HEK293T (cell line): ENCODE data around the gene MAGEB4.

Experiments
- BHLHE40 ChIP-seq: fragments of 450-650 bp; IDR thresholded peaks from 2 replicates; pipeline ENCODE4 v1.6.1; 2016; ENCODE audit warnings: mild to moderate bottlenecking, moderate library complexity, borderline replicate concordance
- FOXA1 ChIP-seq: fragments of 450-650 bp; IDR thresholded peaks from 2 replicates; pipeline ENCODE4 v1.6.1; 2016; ENCODE audit warnings: mild to moderate bottlenecking
- FOXK2 ChIP-seq: fragments of 450-650 bp; IDR thresholded peaks from 2 replicates; pipeline ENCODE4 v1.6.1; 2016; ENCODE audit warnings: mild to moderate bottlenecking
- FOXM1 ChIP-seq: fragments of 450-650 bp; IDR thresholded peaks from 2 replicates; pipeline ENCODE4 v1.6.1; 2017; ENCODE audit warnings: mild to moderate bottlenecking, borderline replicate concordance
- LEF1 ChIP-seq: fragments of 450-650 bp; IDR thresholded peaks from 2 replicates; pipeline ENCODE4 v1.6.1; 2017; ENCODE audit warnings: mild to moderate bottlenecking, borderline replicate concordance
- SP1 ChIP-seq: fragments of 450-650 bp; IDR thresholded peaks from 2 replicates; pipeline ENCODE4 v1.6.1; 2017
- TARDBP ChIP-seq: fragments of 450-650 bp; IDR thresholded peaks from 2 replicates; pipeline ENCODE4 v1.6.1; 2016
- ZNF384 ChIP-seq: fragments of 450-650 bp; IDR thresholded peaks from 2 replicates; pipeline ENCODE4 v1.6.1; 2016

- no peak for TF ChIP-seq BHLHE40
- no peak for TF ChIP-seq FOXA1
- TF ChIP-seq SP1, result no peak
- no peak for TF ChIP-seq LEF1
- TF ChIP-seq ZNF384, result no peak
- TF ChIP-seq FOXK2, result no peak
- TF ChIP-seq FOXM1, result no peak
- no peak for TF ChIP-seq TARDBP
Measured at GRCh38 chrX:30278365-30278764, 36.6 kb downstream of the MAGEB4 start.
